GM12878 (cell line): ENCODE measurements around the gene IL36G. TPM values are rescaled to one million over a fixed set of nuclear protein-coding genes. Genes with fewer than 3 reads are reported as not detected.

Source experiments
- ATAC-seq: fragments of 200-7000 bp; cut with Tn5 transposase; 3 replicates; pipeline ENCODE4 v1.9.1; 2020; ENCODE audit warnings: mild to moderate bottlenecking, moderate library complexity
- BruUV-seq: library from RNA; stranded (reverse); fragments of 400-500 nt; replicated peaks from 2 replicates; lab custom pipeline; 2021; lab: Mats Ljungman, UMichigan
- CTCF ChIA-PET: fragments of 300-600 bp; sonication (Branson Sonifier 250); formaldehyde crosslinking; extraction: SDS; loops from one replicate; lab custom pipeline; 2021; ENCODE audit warnings: inconsistent platforms; lab: Yijun Ruan, JAX
- POLR2A ChIA-PET: fragments of 350-600 bp; formaldehyde crosslinking; extraction: SDS; loops from one replicate; lab custom pipeline; 2021; ENCODE audit warnings: inconsistent platforms; lab: Charles Lee
- RAD21 ChIA-PET: fragments of 300-600 bp; sonication (Branson Sonifier 250); formaldehyde crosslinking; loops from one replicate; lab custom pipeline; 2023; ENCODE audit warnings: antibody characterized with exemption; ENCODE audit not compliant: unreplicated experiment; lab: Charles Lee
- SMC1A ChIA-PET: fragments of 300-600 bp; sonication (Branson Sonifier 250); formaldehyde crosslinking; loops from one replicate; lab custom pipeline; 2023; ENCODE audit not compliant: unreplicated experiment, uncharacterized antibody; lab: Charles Lee
- DNase-seq: peaks from one replicate; pipeline ENCODE4 v3.0.0-alpha.2; 2011; ENCODE audit warnings: low read depth, low spot score
- FAIRE-seq: peaks from 3 replicates; lab custom pipeline; 2011; peaks lifted over from hg19 to GRCh38; lab: Jason Lieb, UNC
- H2AFZ ChIP-seq: 2 replicates; pipeline ENCODE4 v1.6.0; 2011; ENCODE audit warnings: low read depth, low read length, control low read depth; ENCODE audit not compliant: control insufficient read depth
- H3K27ac ChIP-seq: 2 replicates; pipeline ENCODE4 v1.5.1; 2011; ENCODE audit warnings: control low read depth; ENCODE audit not compliant: control insufficient read depth, insufficient read depth
- H3K27me3 ChIP-seq, 2 experiments: replicated peaks in 1 of 2; 2 replicates each; pipeline versions ENCODE4 v1.6.0 to v1.6.1; 2011; ENCODE audit warnings: low read length in 1 of 2; ENCODE audit not compliant: control insufficient read depth in 2 of 2, insufficient read depth in 2 of 2
- H3K36me3 ChIP-seq, 2 experiments: 2 replicates each; pipeline ENCODE4 v1.5.1; 2011; ENCODE audit warnings: low read length in 1 of 2; ENCODE audit not compliant: control insufficient read depth in 2 of 2, insufficient read depth in 2 of 2
- H3K4me1 ChIP-seq: 2 replicates; pipeline ENCODE4 v1.6.1; 2011; ENCODE audit warnings: mild to moderate bottlenecking, low read length, moderate library complexity, mixed read lengths; ENCODE audit not compliant: control insufficient read depth, insufficient read depth
- H3K4me2 ChIP-seq: 2 replicates; pipeline ENCODE4 v1.6.0; 2011; ENCODE audit warnings: control low read depth; ENCODE audit not compliant: control insufficient read depth, insufficient read depth
- H3K4me3 ChIP-seq: fragments of 200-600 bp; sonication (generic); 2 replicates; pipeline ENCODE4 v1.5.1; 2016
- H3K79me2 ChIP-seq: 2 replicates; pipeline ENCODE4 v1.6.0; 2011; ENCODE audit warnings: low read length; ENCODE audit not compliant: control insufficient read depth, insufficient read depth
- H3K9ac ChIP-seq: 2 replicates; pipeline ENCODE4 v1.8.0; 2011; ENCODE audit warnings: low read length, control low read depth, mixed read lengths; ENCODE audit not compliant: control insufficient read depth, insufficient read depth
- H3K9me3 ChIP-seq: replicated peaks from 3 replicates; pipeline ENCODE4 v1.5.1; 2011; ENCODE audit warnings: mild to moderate bottlenecking, low read length; ENCODE audit not compliant: control insufficient read depth, insufficient read depth
- H4K20me1 ChIP-seq: 2 replicates; pipeline ENCODE4 v1.6.0; 2011; ENCODE audit not compliant: control insufficient read depth, insufficient read depth
- ATF7 ChIP-seq: fragments of 450-650 bp; IDR thresholded peaks from 2 replicates; pipeline ENCODE4 v1.6.1; 2016; ENCODE audit warnings: low read depth, mild to moderate bottlenecking
- BCL11A ChIP-seq: IDR thresholded peaks from 2 replicates; pipeline ENCODE4 v1.6.1; 2011; ENCODE audit warnings: low read depth, low read length
- BHLHE40 ChIP-seq, 2 experiments: fragments of 450-650 bp in 1 of 2; IDR thresholded peaks; 2 replicates each; pipeline ENCODE4 v1.6.1; 2011 to 2017; ENCODE audit warnings: low read depth in 2 of 2, borderline replicate concordance in 1 of 2, improper control_type of control experiment in 1 of 2, low read length in 1 of 2, mild to moderate bottlenecking in 1 of 2
- CBX3 ChIP-seq: fragments of 200-600 bp; sonication (generic); IDR thresholded peaks from 2 replicates; pipeline ENCODE4 v1.6.1; 2016; ENCODE audit warnings: low read depth, borderline replicate concordance
- CTCF ChIP-seq, 3 experiments: IDR thresholded peaks in 2 of 3; conservative IDR thresholded peaks in 1 of 3; 2 replicates each; pipeline ENCODE4 v1.5.1; 2011; ENCODE audit warnings: low read depth in 3 of 3, low read length in 3 of 3, mild to moderate bottlenecking in 3 of 3, control low read depth in 2 of 3, moderate library complexity in 2 of 3, inconsistent platforms in 1 of 3, mixed read lengths in 1 of 3; ENCODE audit not compliant: control insufficient read depth in 2 of 3, insufficient read depth in 1 of 3; ENCODE audit errors: extremely low read depth in 1 of 3
- DPF2 ChIP-seq: fragments of 450-650 bp; IDR thresholded peaks from 2 replicates; pipeline ENCODE4 v1.6.1; 2017; ENCODE audit warnings: mild to moderate bottlenecking
- HDGF ChIP-seq: fragments of 450-650 bp; IDR thresholded peaks from 2 replicates; pipeline ENCODE4 v1.6.1; 2016; ENCODE audit warnings: antibody characterized with exemption
- IKZF2 ChIP-seq, 2 experiments: fragments of 450-650 bp; IDR thresholded peaks; 2 replicates each; pipeline ENCODE4 v1.6.1; 2017; ENCODE audit warnings: mild to moderate bottlenecking in 2 of 2, moderate library complexity in 2 of 2
- MYB ChIP-seq: fragments of 150-350 bp; IDR thresholded peaks from 2 replicates; pipeline ENCODE4 v1.6.1; 2014; ENCODE audit warnings: mild to moderate bottlenecking, low read depth, low read length, borderline replicate concordance
- NR2F1 ChIP-seq: fragments of 450-650 bp; conservative IDR thresholded peaks from 2 replicates; pipeline ENCODE4 v1.6.1; 2017; ENCODE audit warnings: mild to moderate bottlenecking
- POLR2A ChIP-seq: IDR thresholded peaks from 2 replicates; pipeline ENCODE4 v1.6.1; 2011; ENCODE audit warnings: low read depth, mild to moderate bottlenecking, low read length
- RAD51 ChIP-seq: fragments of 450-650 bp; IDR thresholded peaks from 2 replicates; pipeline ENCODE4 v1.6.1; 2016; ENCODE audit warnings: moderate library complexity, mild to moderate bottlenecking, inconsistent platforms
- ZNF217 ChIP-seq: fragments of 450-650 bp; IDR thresholded peaks from 2 replicates; pipeline ENCODE4 v1.6.1; 2017; ENCODE audit warnings: antibody characterized with exemption, mild to moderate bottlenecking
- ZNF24 ChIP-seq: fragments of 450-650 bp; IDR thresholded peaks from 2 replicates; pipeline ENCODE4 v1.6.1; 2017; ENCODE audit warnings: antibody characterized with exemption, mild to moderate bottlenecking
- WGBS: methylation state at CpG from one replicate; pipeline ENCODE4 v1.1.6; 2016; ENCODE audit warnings: low lambda C conversion rate; ENCODE audit not compliant: insufficient replicate concordance, insufficient coverage; ENCODE audit errors: missing lambda C conversion rate; 5-methylcytosine and 5-hydroxymethylcytosine counted together
- in situ Hi-C: fragments of 300-500 bp; cut with MboI; formaldehyde crosslinking; loops from 9 replicates; pipeline ENCODE4 v1.14.3; 2018; ENCODE audit warnings: mixed read lengths
- intact Hi-C: fragments of 100-400 bp; cut with micrococcal nuclease; formaldehyde crosslinking; loops from one replicate; pipeline ENCODE4 v1.14.2; 2022; ENCODE audit not compliant: unreplicated experiment
- polyA plus RNA-seq, 11 experiments: library from polyadenylated mRNA; depleted of rRNA in 4 of 11; unstranded in 6 of 11; stranded (reverse) in 5 of 11; fragments of >200 nt; fragmentation: Nextera tagmentation in 4 of 11; fragmentation: Illumina TruSeq in 1 of 11; extraction: Ambion mirVana in 4 of 11; extraction: Trizol in 1 of 11; gene quantifications; 1 replicate in 1 of 11; 2 replicates in 10 of 11; pipeline versions ENCODE4 v1.2.1 to v1.2.3, GENCODE V29; 2011 to 2016; ENCODE audit warnings: inconsistent platforms in 2 of 11, missing spikeins in 2 of 11, low read depth in 1 of 11
- total RNA-seq, 4 experiments: library from RNA; depleted of rRNA in 3 of 4; stranded (reverse); fragments of >200 nt in 3 of 4; fragmentation: Illumina TruSeq in 1 of 4; extraction: Trizol in 1 of 4; gene quantifications; 2 replicates each; pipeline versions ENCODE4 v1.2.1 to v1.2.3, GENCODE V29; 2013 to 2021
- TF ChIP-seq, protein P1 (sequence below): fragments of 450-650 bp; IDR thresholded peaks from 2 replicates; pipeline ENCODE4 v1.6.1; 2017; ENCODE audit warnings: antibody characterized with exemption, mild to moderate bottlenecking, moderate library complexity

IL36G gene
- total and polyA plus RNA-seq, 10 of the 15 experiments (the other 5 are each of a cell fraction or from before 2014, with no cell fraction given): 0.10 TPM; not detected in 9

DNA sequence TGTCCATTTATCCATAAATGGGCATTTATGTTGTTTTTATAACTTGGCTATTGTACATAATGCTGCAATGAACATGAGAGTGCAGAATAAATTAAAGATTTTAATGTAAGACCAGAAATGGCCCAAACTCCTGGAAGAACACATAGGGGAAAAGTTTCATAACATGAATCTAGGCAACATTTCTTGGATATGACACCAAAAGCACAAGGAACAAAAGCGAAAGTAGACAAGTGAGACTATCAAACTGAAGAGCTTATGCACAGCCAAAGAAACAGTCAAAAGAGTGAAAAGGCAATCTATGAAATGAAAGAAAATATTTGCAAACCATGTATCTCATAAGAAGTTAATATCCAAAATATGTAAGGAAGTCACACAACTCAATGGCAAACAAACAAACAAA, 33.3 kb downstream of the IL36G start:
- no peaks in the 10 kb centered on the region for H3K79me2 ChIP-seq
- H3K4me3 ChIP-seq: no peak overlapping the region
- no TSS peak for BruUV-seq
- H3K4me1 ChIP-seq: no peaks in the 10 kb centered on the region
- H3K4me2 ChIP-seq: no peak overlapping the region
- FAIRE-seq (no peak), ATAC-seq (no peak), DNase-seq (no peak)
- H3K27me3 ChIP-seq: no peaks in the 10 kb centered on the region; a peak in 1 of 4 replicates
- in situ Hi-C loops (no loop called here), intact Hi-C loops (no loop called here)
- ChIA-PET POLR2A (no interaction called here), CTCF (no interaction called here), SMC1A (no interaction called here), RAD21 (no interaction called here)
- H3K27ac ChIP-seq: no peak overlapping the region
- H3K9me3 ChIP-seq: no peaks in the 10 kb centered on the region
- 73% methylated on average over 1 of the region's 1 CpG for WGBS
- no peak for TF ChIP-seq ZNF24
- no peak for TF ChIP-seq ATF7
- TF ChIP-seq ZNF217: no peak
- TF ChIP-seq HDGF: no peak
- no peak for TF ChIP-seq POLR2A
- TF ChIP-seq MYB: no peak
- no peak for TF ChIP-seq BHLHE40 (IDR thresholded peaks at IDR 0.05; ENCODE audit: borderline replicate concordance in 1 of 2, low read depth in 2 of 2, low read length in 1 of 2)
- no peak for TF ChIP-seq IKZF2 (IDR thresholded peaks at IDR 0.05)
- no peak for TF ChIP-seq BCL11A
- TF ChIP-seq RAD51: no peak
- TF ChIP-seq NR2F1: no peak
- TF ChIP-seq, protein P1, sequence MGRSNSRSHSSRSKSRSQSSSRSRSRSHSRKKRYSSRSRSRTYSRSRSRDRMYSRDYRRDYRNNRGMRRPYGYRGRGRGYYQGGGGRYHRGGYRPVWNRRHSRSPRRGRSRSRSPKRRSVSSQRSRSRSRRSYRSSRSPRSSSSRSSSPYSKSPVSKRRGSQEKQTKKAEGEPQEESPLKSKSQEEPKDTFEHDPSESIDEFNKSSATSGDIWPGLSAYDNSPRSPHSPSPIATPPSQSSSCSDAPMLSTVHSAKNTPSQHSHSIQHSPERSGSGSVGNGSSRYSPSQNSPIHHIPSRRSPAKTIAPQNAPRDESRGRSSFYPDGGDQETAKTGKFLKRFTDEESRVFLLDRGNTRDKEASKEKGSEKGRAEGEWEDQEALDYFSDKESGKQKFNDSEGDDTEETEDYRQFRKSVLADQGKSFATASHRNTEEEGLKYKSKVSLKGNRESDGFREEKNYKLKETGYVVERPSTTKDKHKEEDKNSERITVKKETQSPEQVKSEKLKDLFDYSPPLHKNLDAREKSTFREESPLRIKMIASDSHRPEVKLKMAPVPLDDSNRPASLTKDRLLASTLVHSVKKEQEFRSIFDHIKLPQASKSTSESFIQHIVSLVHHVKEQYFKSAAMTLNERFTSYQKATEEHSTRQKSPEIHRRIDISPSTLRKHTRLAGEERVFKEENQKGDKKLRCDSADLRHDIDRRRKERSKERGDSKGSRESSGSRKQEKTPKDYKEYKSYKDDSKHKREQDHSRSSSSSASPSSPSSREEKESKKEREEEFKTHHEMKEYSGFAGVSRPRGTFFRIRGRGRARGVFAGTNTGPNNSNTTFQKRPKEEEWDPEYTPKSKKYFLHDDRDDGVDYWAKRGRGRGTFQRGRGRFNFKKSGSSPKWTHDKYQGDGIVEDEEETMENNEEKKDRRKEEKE: no peak
- no peak for TF ChIP-seq CTCF (IDR thresholded peaks at IDR 0.05 in 2 of 3, conservative IDR thresholded peaks at IDR 0.05 in 1 of 3; ENCODE audit: control insufficient read depth in 2 of 3, extremely low read depth in 1 of 3, insufficient read depth in 1 of 3, low read depth in 3 of 3, low read length in 3 of 3)
- TF ChIP-seq DPF2: no peak
- TF ChIP-seq CBX3: no peak
- no peak overlapping the region for H2AFZ ChIP-seq
- no peak overlapping the region for H3K9ac ChIP-seq
- no peaks in the 10 kb centered on the region for H3K36me3 ChIP-seq
- H4K20me1 ChIP-seq: no peaks in the 10 kb centered on the region
